Putamen (tissue), 1 donor: ENCODE results near the gene PSMB8.
"Not testable (repeated sequence)": the region's sequence is repeated elsewhere in the genome, so short reads cannot be mapped to it uniquely, and the experiment has no call there.

ENCODE experiments used
- DNase-seq: peaks from one replicate; pipeline ENCODE4 v3.0.0-alpha.2; 2016; ENCODE audit warnings: low spot score

PSMB8 gene

GRCh38 chr6:32843979-32844838, at the start of gene PSMB8:
PSMB8 (minus strand) TSS chr6:32844047; CDS start chr6:32843996, 51 bp downstream.
- DNase-seq = peak; percentile 93

- no peak for DNase-seq
Observed at GRCh38 chr6:32890831-32891230, 47.0 kb upstream of the PSMB8 start.

GRCh38 chr6:32889533-32889932, 45.7 kb upstream of the PSMB8 start:
- DNase-seq = no peak

GRCh38 chr6:32888576-32888975, 44.7 kb upstream of the PSMB8 start:
- no peak for DNase-seq

- no peak for DNase-seq
Observed at GRCh38 chr6:32887616-32888015, 43.8 kb upstream of the PSMB8 start.

GRCh38 chr6:32886681-32887383, 43.0 kb upstream of the PSMB8 start:
- DNase-seq = no peak

GRCh38 chr6:32885698-32886286, 41.9 kb upstream of the PSMB8 start:
- peak; percentile 61 for DNase-seq

GRCh38 chr6:32883789-32884188, 39.9 kb upstream of the PSMB8 start:
- DNase-seq = no peak

- no peak for DNase-seq
Observed at GRCh38 chr6:32882879-32883250, 39.0 kb upstream of the PSMB8 start.

- DNase-seq = not testable (repeated sequence)
Observed at GRCh38 chr6:32880962-32881361, 37.1 kb upstream of the PSMB8 start.

- DNase-seq = no peak
Observed at GRCh38 chr6:32879691-32880090, 35.8 kb upstream of the PSMB8 start.

GRCh38 chr6:32876603-32877002, 32.8 kb upstream of the PSMB8 start:
- no peak for DNase-seq

- not testable (repeated sequence) for DNase-seq
Observed at GRCh38 chr6:32873947-32874346, 30.1 kb upstream of the PSMB8 start.

- peak; percentile 78 for DNase-seq
Observed at GRCh38 chr6:32868257-32868788, 24.5 kb upstream of the PSMB8 start.

GRCh38 chr6:32867554-32868256, 23.9 kb upstream of the PSMB8 start:
- no peak for DNase-seq

GRCh38 chr6:32867022-32867477, 23.2 kb upstream of the PSMB8 start:
- no peak for DNase-seq

- no peak for DNase-seq
Observed at GRCh38 chr6:32865724-32866443, 22.0 kb upstream of the PSMB8 start.

GRCh38 chr6:32862725-32863124, 18.9 kb upstream of the PSMB8 start:
- DNase-seq = no peak

- DNase-seq = no peak
Observed at GRCh38 chr6:32860674-32861073, 16.8 kb upstream of the PSMB8 start.

GRCh38 chr6:32858194-32858593, 14.3 kb upstream of the PSMB8 start:
- no peak for DNase-seq
